Hepatocyte (in vitro differentiated cells): ENCODE results near the gene PRKAG2. TPM values are rescaled to one million over a fixed set of nuclear protein-coding genes. Genes with fewer than 3 reads are reported as not detected.

ENCODE experiments used
- DNase-seq: peaks from one replicate; pipeline ENCODE4 v3.0.0-alpha.2; 2016; ENCODE audit warnings: low spot score
- H2AFZ ChIP-seq: fragments of 200-600 bp; sonication (generic); 2 replicates; pipeline ENCODE4 v1.6.0; 2016; ENCODE audit warnings: antibody characterized with exemption, mild to moderate bottlenecking
- H3K27ac ChIP-seq: fragments of 200-600 bp; sonication (generic); 2 replicates; pipeline ENCODE4 v1.5.1; 2016; ENCODE audit warnings: mild to moderate bottlenecking
- H3K27me3 ChIP-seq: fragments of 200-600 bp; sonication (generic); 2 replicates; pipeline ENCODE4 v1.6.1; 2016
- H3K36me3 ChIP-seq: fragments of 200-600 bp; sonication (generic); replicated peaks from 2 replicates; pipeline ENCODE4 v1.5.1; 2016; ENCODE audit warnings: low read depth; ENCODE audit not compliant: insufficient read depth
- H3K4me1 ChIP-seq: fragments of 200-600 bp; sonication (generic); 2 replicates; pipeline ENCODE4 v1.5.1; 2016; ENCODE audit warnings: mild to moderate bottlenecking, moderate library complexity; ENCODE audit not compliant: insufficient read depth
- H3K4me2 ChIP-seq: fragments of 200-600 bp; sonication (generic); 2 replicates; pipeline ENCODE4 v1.6.0; 2016
- H3K4me3 ChIP-seq: fragments of 200-600 bp; sonication (generic); 2 replicates; pipeline ENCODE4 v1.5.1; 2016; ENCODE audit warnings: mild to moderate bottlenecking
- H3K79me2 ChIP-seq: fragments of 200-600 bp; sonication (generic); 2 replicates; pipeline ENCODE4 v1.6.0; 2017; ENCODE audit warnings: mild to moderate bottlenecking
- H3K9me2 ChIP-seq: fragments of 200-600 bp; sonication (generic); replicated peaks from 2 replicates; pipeline ENCODE4 v1.6.0; 2017; ENCODE audit warnings: mild to moderate bottlenecking; ENCODE audit not compliant: insufficient read depth
- H3K9me3 ChIP-seq: fragments of 200-600 bp; sonication (generic); 2 replicates; pipeline ENCODE4 v1.5.1; 2016; ENCODE audit warnings: low read depth, mild to moderate bottlenecking
- H4K20me1 ChIP-seq: fragments of 200-600 bp; sonication (generic); 2 replicates; pipeline ENCODE4 v1.6.0; 2016; ENCODE audit warnings: mild to moderate bottlenecking; ENCODE audit not compliant: insufficient read depth, poor library complexity, severe bottlenecking
- CTCF ChIP-seq: fragments of 200-600 bp; sonication (generic); IDR thresholded peaks from 2 replicates; pipeline ENCODE4 v1.5.1; 2016; ENCODE audit warnings: antibody characterized with exemption, mild to moderate bottlenecking; ENCODE audit not compliant: poor library complexity
- EZH2 ChIP-seq: fragments of 200-600 bp; sonication (generic); IDR thresholded peaks from 2 replicates; pipeline ENCODE4 v1.6.1; 2016; ENCODE audit warnings: antibody characterized with exemption, mild to moderate bottlenecking, borderline replicate concordance
- EZH2phosphoT487 ChIP-seq: fragments of 200-600 bp; sonication (generic); IDR thresholded peaks from one replicate; pipeline ENCODE4 v1.6.1; 2018; ENCODE audit warnings: antibody characterized with exemption, mild to moderate bottlenecking, low read depth, moderate library complexity; ENCODE audit not compliant: unreplicated experiment, severe bottlenecking
- WGBS: methylation state at CpG from one replicate; pipeline ENCODE4 v1.1.6; 2016; ENCODE audit warnings: low lambda C conversion rate; ENCODE audit errors: missing lambda C conversion rate; 5-methylcytosine and 5-hydroxymethylcytosine counted together
- polyA plus RNA-seq: library from polyadenylated mRNA; unstranded; fragments of >200 nt; fragmentation: Nextera tagmentation; extraction: Ambion mirVana; gene quantifications from 2 replicates; pipeline ENCODE4 v1.2.1, GENCODE V29; 2016
- total RNA-seq: library from RNA; depleted of rRNA; stranded (reverse); fragments of >200 nt; gene quantifications from 2 replicates; pipeline ENCODE4 v1.2.3, GENCODE V29; 2014

Gene PRKAG2
- total and polyA plus RNA-seq, 2 experiments from 2014 or later = 17.8 to 23.4 TPM

GRCh38 chr7:151714201-151714600 lies 162.7 kb downstream of the PRKAG2 start:
- H3K4me1 ChIP-seq = peaks cover 6% of the 10 kb centered on the region
- no peaks in the 10 kb centered on the region for H3K27me3 ChIP-seq
- H4K20me1 ChIP-seq = no peaks in the 10 kb centered on the region
- H3K27ac ChIP-seq = no peak overlapping the region
- no peaks in the 10 kb centered on the region for H3K9me3 ChIP-seq
- H2AFZ ChIP-seq = no peak overlapping the region
- H3K4me3 ChIP-seq = no peak overlapping the region
- no peaks in the 10 kb centered on the region for H3K79me2 ChIP-seq
- no peak overlapping the region for H3K4me2 ChIP-seq
- no peaks in the 10 kb centered on the region for H3K9me2 ChIP-seq
- no peak for DNase-seq
- 95% methylated on average over 24 of the region's 24 CpGs for WGBS
- TF ChIP-seq CTCF (no peak), EZH2phosphoT487 (no peak), EZH2 (no peak)
- H3K36me3 ChIP-seq = no peaks in the 10 kb centered on the region

- TF ChIP-seq EZH2 = no peak
- TF ChIP-seq EZH2phosphoT487 = no peak
- no peak for TF ChIP-seq CTCF
- no peak overlapping the region for H2AFZ ChIP-seq
- H3K27me3 ChIP-seq = no peaks in the 10 kb centered on the region
- H3K79me2 ChIP-seq = no peaks in the 10 kb centered on the region
- H3K9me3 ChIP-seq = no peaks in the 10 kb centered on the region
- H3K27ac ChIP-seq = no peak overlapping the region
- H3K4me2 ChIP-seq = no peak overlapping the region
- peaks cover 6% of the 10 kb centered on the region for H3K4me1 ChIP-seq
- 87% methylated on average over 7 of the region's 7 CpGs for WGBS
- H4K20me1 ChIP-seq = no peaks in the 10 kb centered on the region
- H3K4me3 ChIP-seq = no peak overlapping the region
- H3K36me3 ChIP-seq = no peaks in the 10 kb centered on the region
- no peaks in the 10 kb centered on the region for H3K9me2 ChIP-seq
- no peak for DNase-seq
Observed at GRCh38 chr7:151712810-151713125, 164.1 kb downstream of the PRKAG2 start.

GRCh38 chr7:151711906-151712809 lies 164.8 kb downstream of the PRKAG2 start:
- Histone ChIP-seq H3K9me3 (no peaks in the 10 kb centered on the region), H3K27ac (no peak overlapping the region), H3K36me3 (no peaks in the 10 kb centered on the region), H3K9me2 (no peaks in the 10 kb centered on the region), H3K4me1 (peaks cover 6% of the 10 kb centered on the region), H3K27me3 (no peaks in the 10 kb centered on the region), H4K20me1 (no peaks in the 10 kb centered on the region), H3K4me2 (no peak overlapping the region), H2AFZ (no peak overlapping the region), H3K4me3 (no peak overlapping the region), H3K79me2 (no peaks in the 10 kb centered on the region)
- TF ChIP-seq EZH2 (no peak), EZH2phosphoT487 (no peak), CTCF (no peak)
- DNase-seq = no peak
- 93% methylated on average over 25 of the region's 25 CpGs for WGBS
